Astrocyte of the cerebellum (primary cell): ENCODE measurements around the gene SRSF1.

Source experiments
- DNase-seq: peaks from one replicate; pipeline ENCODE4 v3.0.0-alpha.2; 2011; ENCODE audit warnings: low read depth
- H3K4me3 ChIP-seq: 2 replicates; pipeline ENCODE4 v1.5.1; 2011; ENCODE audit warnings: mild to moderate bottlenecking, low read depth, low read length, moderate library complexity
- CTCF ChIP-seq: IDR thresholded peaks from 2 replicates; pipeline ENCODE4 v1.5.1; 2012; ENCODE audit warnings: low read length, low read depth, moderate library complexity, mild to moderate bottlenecking; ENCODE audit errors: missing control alignments
- in situ Hi-C: cut with HindIII; loops from 2 replicates; pipeline ENCODE4 v1.10.0; 2017; ENCODE audit warnings: low sequenced_read_pairs

Gene SRSF1

GRCh38 chr17:58005031-58005727 lies 1.9 kb downstream of the SRSF1 start:
- H3K4me3 ChIP-seq = peak overlapping the region; percentile 99
- in situ Hi-C loops = no loop called here
- no peak for TF ChIP-seq CTCF
- no peak for DNase-seq

- H3K4me3 ChIP-seq = no peak overlapping the region
- TF ChIP-seq CTCF = no peak
- in situ Hi-C loops = no loop called here
- no peak for DNase-seq
Measured at GRCh38 chr17:58004060-58004459, 3.0 kb downstream of the SRSF1 start.

- DNase-seq = no peak
- TF ChIP-seq CTCF = no peak
- H3K4me3 ChIP-seq = no peak overlapping the region
- in situ Hi-C loops = no loop called here
Measured at GRCh38 chr17:58002973-58003372, 4.1 kb downstream of the SRSF1 start.

- DNase-seq = no peak
- no peak for TF ChIP-seq CTCF
- H3K4me3 ChIP-seq = no peak overlapping the region
- in situ Hi-C loops = no loop called here
Measured at GRCh38 chr17:58002154-58002948, 4.7 kb downstream of the SRSF1 start.

- in situ Hi-C loops = no loop called here
- no peak for DNase-seq
- no peak for TF ChIP-seq CTCF
- H3K4me3 ChIP-seq = no peak overlapping the region
Measured at GRCh38 chr17:58001461-58002124, 5.5 kb downstream of the SRSF1 start.

GRCh38 chr17:57999496-58000017 lies 7.5 kb downstream of the SRSF1 start:
- no peak overlapping the region for H3K4me3 ChIP-seq
- in situ Hi-C loops = no loop called here
- DNase-seq = peak; percentile 65
- peak; percentile 61 for TF ChIP-seq CTCF
